Stimulated activated CD4-positive, alpha-beta T cell treated with anti-CD3 and anti-CD28 coated beads, Interleukin-1b, Interleukin-23, amount 100 ng/mL, for 48 hours (primary cell): ENCODE results near the gene ERICH3.

Experiments
- DNase-seq: peaks from one replicate; pipeline ENCODE4 v3.0.0-alpha.2; 2020

ERICH3 gene

DNA sequence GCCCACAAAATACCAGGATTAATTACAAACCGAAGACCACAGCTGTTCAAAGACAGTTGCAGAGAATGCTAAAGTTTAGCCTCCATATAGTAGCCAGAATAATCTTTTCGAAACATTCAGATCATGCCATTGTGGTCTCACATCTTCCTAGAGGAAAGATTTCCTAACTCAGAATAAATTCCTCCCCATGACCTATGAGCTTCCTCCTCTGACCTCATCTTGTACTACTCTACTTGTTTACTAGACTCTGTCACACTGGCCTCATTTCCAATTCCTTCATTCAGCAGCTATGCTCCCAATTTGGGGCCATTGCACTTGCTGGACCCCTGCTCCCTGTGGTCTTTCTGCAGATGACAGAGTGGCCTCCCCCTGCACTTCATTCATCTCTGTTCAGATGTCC lies 89.4 kb downstream of the ERICH3 start:
- no peak for DNase-seq

DNA sequence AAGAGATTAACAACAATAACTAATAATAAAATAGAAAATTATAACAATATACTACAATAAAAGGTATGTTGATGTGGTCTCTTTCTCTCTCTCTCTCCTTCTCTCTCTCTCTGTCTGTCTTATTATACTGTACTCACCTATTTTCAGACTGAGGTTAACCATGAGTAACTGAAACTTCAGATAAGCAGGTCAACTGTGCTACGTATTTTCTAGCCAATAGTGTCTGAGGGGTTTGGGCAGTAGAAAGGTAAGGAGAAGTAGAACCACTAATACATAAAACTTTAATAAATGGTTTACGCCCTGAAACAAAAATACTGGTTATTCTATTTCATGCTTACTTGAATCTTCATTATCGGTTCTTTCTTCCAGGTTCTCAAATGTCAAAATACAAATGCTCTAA lies 90.2 kb downstream of the ERICH3 start:
- no peak for DNase-seq

DNA sequence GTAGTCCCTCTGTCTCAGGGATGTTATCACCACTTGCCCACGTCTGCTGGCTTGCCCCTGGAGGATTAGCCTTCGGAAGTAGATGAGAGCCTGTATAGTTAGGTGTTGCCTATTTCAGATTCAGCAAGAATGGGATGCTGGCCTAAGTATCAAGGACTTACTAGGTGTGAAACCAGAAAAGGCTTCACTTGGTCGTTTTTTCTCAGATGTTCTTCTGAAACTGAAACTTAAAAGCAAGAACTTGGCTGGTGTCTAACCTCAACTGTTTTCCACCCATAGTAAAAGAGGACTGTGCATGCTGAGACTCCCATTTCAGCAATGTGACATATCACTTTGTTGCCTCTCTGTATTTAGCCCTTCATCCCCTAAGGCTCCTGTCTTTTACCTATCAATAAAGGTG lies 94.2 kb downstream of the ERICH3 start:
- DNase-seq, result no peak

DNA sequence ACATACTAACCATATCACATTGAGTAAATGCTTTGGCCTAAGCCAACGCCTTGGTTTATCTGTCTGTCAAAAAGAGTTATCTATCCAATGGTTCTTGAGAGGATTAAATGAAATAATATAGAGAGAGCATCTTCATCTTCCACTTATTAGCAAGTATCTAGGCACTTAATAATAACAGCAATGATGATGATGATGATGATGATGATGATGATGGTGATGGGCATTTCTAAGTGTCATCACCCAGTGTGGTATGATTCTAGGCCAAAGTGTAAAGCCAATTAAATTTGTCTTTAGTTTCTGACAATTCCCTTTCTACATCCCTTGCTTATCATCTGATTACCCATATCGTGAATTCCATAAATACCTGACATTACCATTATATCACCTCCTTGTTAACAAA lies 95.5 kb downstream of the ERICH3 start:
- no peak for DNase-seq

DNA sequence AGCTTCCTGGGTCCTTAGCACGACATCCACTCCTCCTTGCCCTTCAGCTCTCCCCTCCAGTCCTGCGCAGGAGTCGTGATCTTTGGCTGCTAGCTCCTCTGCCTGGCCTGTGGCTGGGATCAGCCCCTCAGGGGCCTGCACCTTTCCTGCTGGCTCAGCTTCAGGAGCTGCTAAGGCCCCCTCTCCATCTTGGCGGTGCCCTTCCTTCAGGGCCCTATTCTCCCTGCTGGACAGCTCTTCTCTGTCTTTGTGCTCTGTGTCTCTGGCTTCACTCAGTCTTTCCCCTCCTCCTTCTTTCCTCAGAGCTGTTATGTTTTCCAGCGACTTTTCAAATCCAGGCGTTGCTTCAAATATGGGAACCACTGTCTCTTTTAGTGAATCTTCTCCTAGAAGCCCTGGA lies 101.7 kb downstream of the ERICH3 start:
- no peak for DNase-seq

DNA sequence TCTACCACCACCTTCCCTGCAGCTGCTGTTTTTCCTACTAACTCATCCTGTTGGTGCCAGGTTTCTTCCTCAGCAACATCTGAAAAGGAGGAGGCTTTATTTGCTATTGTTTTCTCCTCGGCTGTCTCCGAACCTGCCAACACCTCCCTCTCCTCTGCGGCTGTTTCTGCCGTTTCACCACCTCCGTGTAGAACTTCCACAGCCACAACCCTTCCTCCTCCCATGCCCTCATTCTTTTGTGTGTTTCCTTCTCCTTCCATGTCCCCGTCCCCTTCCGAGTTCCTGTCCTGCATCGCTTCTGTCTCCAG lies 102.1 kb downstream of the ERICH3 start:
- no peak for DNase-seq

DNA sequence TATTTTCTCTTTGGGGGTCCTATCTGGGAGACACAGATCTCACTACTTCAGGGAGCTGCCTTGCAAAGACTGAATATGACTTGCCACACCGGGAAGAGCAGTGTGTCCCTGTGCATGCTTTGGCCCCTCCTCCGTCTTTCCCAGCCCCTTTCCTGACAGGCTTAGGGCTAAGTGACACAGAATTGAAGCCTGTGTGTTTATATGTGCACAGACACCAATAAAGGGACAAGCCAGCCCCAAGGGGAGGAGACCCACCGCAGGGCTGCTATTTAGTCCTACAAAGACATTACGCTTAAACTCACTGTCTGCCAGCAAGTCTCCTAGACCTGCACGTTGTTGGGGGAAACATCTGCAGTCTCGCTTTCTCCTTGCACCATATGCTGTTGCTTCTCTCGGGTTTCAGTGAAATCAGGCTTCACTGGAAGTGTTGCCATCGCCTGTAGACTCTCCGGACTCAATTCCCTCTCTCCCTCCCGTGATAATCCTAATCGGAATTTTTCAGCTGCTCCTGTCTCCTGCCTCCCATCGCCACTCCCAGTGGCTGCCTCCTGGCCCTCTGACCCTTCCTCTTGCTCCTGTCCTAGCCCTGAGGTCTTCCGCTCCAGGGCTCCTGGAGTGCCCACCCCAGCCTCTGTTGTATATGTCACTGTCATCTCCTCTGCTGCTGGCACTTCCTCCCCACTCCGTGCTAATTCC lies 102.6 kb downstream of the ERICH3 start:
- DNase-seq, result no peak

DNA sequence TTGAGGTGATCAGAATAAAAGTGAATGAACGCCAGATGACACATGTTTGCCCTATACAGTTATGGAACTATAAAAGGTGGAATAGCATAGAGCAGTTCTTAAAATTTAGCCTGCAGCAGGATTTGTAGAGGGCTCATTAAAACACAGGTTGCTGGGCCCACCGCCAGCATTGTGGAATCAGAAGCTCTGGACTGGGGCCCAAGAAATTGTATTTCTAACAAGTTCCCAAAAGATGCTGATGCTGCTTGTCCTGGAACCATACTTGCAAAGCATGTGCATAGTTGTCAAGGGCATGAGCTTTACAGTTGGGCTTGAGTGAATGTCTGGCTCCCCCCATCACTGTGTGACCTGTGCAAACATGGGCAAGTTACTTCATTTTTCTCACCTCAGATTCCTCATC lies 123.7 kb downstream of the ERICH3 start:
- DNase-seq, result no peak

DNA sequence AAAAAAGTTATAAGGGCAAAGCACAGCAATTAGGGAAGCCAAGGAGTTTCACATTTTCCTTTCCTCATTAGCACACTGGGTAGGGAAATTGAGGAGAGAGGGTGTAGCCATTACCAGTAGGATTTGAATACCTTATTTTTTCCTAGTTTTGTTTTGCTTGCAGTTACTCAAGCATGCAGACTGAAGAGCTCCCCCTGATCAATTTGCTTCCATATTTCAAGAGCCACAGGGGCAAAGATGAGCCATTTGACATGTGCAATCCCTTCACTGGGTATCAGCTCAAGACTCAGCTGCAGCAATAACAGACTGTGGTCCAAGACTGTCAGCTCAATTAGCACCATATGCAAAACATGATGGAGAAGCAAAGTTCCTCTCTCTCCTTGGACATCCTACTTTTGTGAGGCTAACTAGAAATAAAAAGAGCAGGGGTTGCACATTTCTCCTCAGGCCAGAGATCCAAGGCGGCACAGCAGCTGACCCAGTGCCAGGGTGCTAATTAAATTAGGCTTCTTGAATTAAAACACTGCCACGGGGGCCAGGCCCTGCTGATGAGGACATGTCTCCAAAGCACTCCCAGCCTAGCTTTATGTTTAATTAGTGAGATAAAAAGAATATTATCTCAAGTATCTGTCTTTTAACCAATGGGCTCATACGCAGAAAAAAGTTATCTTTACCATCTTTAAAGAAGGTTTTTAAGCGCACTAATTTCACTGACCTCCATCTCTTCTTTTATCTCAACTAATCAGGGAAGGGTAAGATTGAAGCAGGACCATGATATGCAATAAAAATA lies 124.4 kb downstream of the ERICH3 start:
- DNase-seq, result no peak

DNA sequence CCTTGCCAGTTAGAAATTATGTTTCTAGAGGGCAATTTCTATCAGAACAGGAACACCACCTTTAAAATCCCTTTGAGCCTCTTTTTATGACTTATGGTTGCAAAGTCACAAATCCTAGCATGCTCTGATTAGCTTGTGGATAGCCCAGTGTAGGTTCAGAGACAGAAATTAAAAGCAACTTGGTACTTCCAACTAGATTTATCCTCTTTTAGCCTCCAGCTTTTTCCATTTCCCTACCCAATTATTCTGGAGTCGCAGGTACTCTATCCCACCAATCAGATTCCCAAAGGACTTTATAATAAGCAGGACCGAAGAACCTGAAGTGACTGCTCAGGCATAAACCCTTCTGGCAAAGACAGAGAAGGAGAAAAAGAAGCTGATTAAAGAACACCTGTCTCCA lies 127.8 kb downstream of the ERICH3 start:
- DNase-seq, result no peak

DNA sequence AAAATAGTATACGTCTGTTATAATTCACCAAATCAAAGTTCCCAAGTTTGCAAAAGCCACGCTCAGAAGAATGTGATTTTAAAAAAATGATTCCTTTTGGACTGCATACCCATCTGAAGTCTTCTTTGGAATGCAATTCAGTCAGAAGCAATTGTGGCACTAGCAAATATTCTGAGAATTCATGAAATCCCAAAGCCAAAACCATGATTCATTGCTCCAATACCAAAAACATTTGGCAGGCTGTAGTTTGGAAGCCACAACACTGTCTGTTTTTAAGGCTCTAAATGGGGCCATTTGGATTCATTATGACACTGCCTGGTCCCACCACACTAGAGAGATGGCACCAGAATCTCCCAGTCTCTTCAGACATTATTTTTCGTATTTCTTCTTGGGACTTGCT lies 139.4 kb downstream of the ERICH3 start:
- no peak for DNase-seq

DNA sequence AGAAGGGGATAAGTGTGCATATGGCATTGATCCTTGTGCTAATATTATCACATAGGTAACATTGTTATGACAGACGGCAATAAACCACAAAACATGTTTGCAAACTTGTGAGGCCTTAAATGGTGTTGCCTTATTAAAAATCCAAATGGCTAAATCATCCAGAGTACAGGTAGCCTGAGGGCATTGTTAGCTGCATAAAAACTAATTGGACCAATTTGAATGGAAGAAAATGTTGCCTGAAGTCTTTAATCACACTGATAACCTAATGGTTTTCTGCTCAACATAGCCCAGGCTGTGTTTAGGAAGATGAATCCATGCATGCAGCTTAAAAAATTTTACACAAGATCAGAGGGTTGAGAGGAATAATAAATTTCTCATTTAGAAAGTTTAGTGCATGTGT lies 141.8 kb downstream of the ERICH3 start:
- no peak for DNase-seq

DNA sequence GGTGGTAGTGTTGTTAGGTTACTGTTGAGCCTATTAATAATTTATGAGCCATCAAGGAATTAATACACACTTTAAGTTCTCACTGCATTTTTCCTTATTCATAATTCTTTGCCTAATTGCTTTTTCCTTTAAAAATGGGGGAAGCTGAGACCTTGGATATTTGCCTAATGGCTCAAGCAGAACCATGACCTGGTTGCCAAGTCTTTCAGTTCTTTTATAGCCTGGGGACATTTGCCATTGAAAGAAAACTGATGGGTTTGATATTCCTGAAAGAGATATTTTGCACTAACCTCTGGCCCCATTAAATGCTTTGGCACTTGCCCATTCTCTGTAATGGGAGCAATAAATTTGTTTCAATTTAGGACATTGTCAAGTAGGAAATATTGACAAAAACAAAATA lies 142.7 kb downstream of the ERICH3 start:
- DNase-seq, result no peak

DNA sequence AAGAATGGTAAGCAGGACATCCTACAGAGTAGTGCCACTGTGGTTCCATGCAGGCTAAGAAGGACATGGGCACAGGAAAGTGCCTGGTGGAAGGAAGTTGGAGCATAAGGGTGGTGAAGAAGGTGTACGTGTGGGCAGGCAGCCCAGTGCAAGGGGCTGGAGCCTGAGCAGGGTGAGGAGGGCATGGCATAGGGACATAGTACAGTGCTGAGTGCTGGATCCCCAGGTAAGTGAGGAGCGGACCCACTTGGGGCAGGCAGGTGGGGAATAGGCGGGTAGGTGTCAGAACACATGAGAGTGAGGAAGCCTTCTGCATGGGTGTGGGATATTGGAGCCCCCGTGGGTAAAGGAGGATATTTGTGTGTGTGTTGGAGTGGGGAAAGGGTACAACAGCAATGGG lies 145.5 kb downstream of the ERICH3 start:
- no peak for DNase-seq

DNA sequence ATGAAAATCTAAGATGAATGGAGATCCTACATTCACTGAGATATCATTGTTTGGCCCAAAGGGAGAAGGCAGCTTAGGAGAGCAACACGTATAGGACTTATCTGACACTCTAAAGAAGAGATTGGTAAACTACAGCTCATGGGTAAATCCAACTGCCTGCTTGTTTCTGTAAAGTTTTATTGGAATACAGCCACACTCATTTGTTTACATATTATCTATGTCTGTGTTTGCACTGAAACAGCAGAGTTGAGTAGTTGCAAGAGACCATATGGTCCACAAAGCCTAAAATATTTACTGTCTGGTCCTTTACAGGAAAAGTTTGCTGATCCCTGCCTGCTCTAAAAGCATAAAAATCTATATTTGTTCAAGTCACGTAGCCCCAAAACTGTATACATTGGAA lies 146.9 kb downstream of the ERICH3 start:
- DNase-seq, result no peak

DNA sequence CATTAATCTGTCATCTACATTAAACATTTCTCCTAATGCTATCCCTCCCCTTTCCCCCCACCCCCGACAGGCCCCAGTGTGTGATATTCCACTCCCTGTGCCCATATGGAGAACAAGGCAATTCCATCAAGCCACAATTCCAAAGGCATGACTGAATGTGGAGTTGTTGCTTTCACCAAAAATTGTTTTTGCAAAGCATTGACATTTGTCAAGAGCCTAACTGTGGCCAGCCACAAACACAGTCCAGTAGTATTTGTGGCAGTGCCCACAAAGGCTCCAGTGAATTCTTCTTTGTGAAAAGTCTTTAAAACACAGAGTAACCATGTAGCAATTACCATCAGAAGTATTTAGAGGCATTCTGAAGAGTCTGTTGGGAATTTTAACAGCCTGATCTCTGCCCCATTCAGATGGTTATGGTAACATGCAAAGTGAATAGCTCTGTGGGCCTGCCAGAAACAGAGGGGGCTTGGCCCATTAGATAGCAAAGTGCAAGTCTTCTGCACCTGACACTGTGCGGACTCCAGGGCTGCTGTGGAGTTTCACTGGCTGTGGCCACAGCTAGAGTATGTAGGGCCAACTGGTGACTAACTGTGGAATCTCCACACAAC lies 149.6 kb downstream of the ERICH3 start:
- DNase-seq, result no peak

DNA sequence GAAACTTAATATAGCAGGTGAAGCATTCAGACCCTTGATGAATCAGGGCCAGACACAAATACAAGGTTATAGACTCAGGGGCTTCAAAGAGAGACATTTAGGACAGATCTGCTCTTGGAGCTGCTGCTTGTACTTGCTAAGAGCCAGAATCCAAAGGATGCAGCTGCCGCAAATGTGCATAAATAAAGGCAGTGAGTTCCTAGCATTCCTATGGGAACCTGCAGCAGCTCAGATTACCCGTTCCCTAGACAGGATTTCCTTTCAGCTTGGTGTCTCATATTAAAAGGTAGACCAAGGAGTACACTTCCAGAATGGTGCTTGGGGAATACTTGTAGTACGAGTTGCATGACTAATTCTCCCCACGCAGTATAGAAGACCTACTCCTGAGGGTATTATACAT lies 151.4 kb downstream of the ERICH3 start:
- DNase-seq, result no peak
